Activated CD8-positive, alpha-beta T cell treated with anti-CD3 and anti-CD28 coated beads for 36 hours (primary cell): Measurements from ENCODE around the gene CGB8. TPM values are rescaled to one million over a fixed set of nuclear protein-coding genes. Genes with fewer than 3 reads are reported as not detected.
A peak's percentile ranks its signal among the peaks of the same experiment; 100 is the strongest.

Source experiments
- ATAC-seq: fragments of 200-7000 bp; cut with Tn5 transposase; one replicate; pipeline ENCODE4 v1.10.0; 2021; ENCODE audit warnings: mild to moderate bottlenecking, moderate library complexity
- CTCF ChIA-PET: fragments of 350-600 bp; sonication (Branson Sonifier 250); formaldehyde crosslinking; loops from one replicate; lab custom pipeline; 2021; ENCODE audit warnings: antibody characterized with exemption; lab: Charles Lee
- POLR2A ChIA-PET: fragments of 350-600 bp; sonication (Branson Sonifier 250); formaldehyde crosslinking; loops from one replicate; lab custom pipeline; 2021; ENCODE audit warnings: antibody characterized with exemption; lab: Charles Lee
- DNase-seq: peaks from one replicate; pipeline ENCODE4 v3.0.0-alpha.2; 2020
- H3K27ac Mint-ChIP-seq: one replicate; pipeline ENCODE4 v1.8.0; 2021; ENCODE audit warnings: mild to moderate bottlenecking, mixed read lengths
- H3K27me3 Mint-ChIP-seq: one replicate; pipeline ENCODE4 v1.8.0; 2021; ENCODE audit warnings: mixed read lengths
- H3K36me3 Mint-ChIP-seq: one replicate; pipeline ENCODE4 v1.8.0; 2021; ENCODE audit warnings: low read depth, mixed read lengths
- H3K4me1 Mint-ChIP-seq: one replicate; pipeline ENCODE4 v1.8.0; 2021; ENCODE audit warnings: low read depth, mixed read lengths
- H3K4me3 Mint-ChIP-seq: one replicate; pipeline ENCODE4 v1.8.0; 2021; ENCODE audit warnings: mild to moderate bottlenecking, moderate library complexity, mixed read lengths
- H3K9me3 Mint-ChIP-seq: one replicate; pipeline ENCODE4 v1.8.0; 2021; ENCODE audit warnings: mixed read lengths
- intact Hi-C: fragments of 100-400 bp; cut with micrococcal nuclease; formaldehyde crosslinking; loops from one replicate; pipeline ENCODE4 v1.10.0; 2022
- total RNA-seq, 2 experiments: library from RNA; stranded (reverse); gene quantifications; one replicate each; pipeline ENCODE4 v1.2.3, GENCODE V29; 2021
- TF ChIP-seq, protein P1 (sequence below): fragments of 200-600 bp; IDR thresholded peaks from one replicate; pipeline ENCODE4 v1.8.0; 2022; ENCODE audit warnings: antibody characterized with exemption, mild to moderate bottlenecking

The CGB8 gene
- total RNA-seq, 2 experiments from 2014 or later: not detected

DNA sequence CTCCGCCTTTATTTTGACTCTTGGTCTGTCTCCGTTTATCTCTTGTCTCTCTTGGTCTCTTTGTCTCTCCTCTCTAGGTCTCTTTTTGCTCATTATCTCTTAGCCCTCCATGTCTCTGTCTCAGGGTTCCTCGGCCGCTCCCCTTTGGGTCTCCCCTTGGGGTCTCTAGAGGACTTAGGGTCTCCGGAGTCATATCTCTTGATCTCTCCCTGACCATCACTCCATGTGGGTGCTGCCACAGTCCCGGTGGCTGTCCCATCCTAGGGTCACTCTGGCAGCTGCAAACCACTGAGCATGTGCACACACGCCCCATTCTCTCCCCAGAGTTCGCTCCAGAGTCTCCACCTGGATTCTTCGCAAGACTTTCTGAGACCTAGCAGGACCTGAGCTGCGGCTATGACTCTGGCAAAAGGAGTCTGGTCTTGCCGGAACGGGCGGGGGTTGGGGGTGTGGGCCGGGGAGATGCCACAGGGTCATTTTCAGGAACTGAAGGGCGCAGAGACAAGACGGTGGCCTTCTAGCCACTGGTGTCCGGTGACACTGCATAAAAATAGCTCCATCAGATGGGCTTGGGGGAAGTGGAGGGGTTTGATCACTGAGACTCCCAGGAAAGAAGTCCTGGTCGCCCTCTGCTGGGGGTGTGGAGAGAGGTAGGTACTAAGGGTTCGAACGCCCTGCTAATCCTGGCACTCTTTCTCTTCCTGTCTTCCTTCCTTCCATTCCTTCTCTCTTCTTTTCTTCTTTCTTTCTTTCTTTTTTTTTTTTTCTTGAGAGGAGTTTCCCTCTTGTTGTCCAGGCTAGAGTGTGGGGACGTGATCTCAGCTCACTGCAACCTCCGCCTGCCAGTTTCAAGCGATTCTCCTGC, 24.8 kb upstream of the CGB8 start:
- CTCF ChIA-PET: interaction anchor here (1.1 to 2.4 kb wide), 3 partner anchors 17 to 33 kb away, joined by 3 to 8 read pairs (median 5); partner anchors contain the start of gene CGB7
- DNase-seq (peak; percentile 46), ATAC-seq (peak; percentile 42)
- POLR2A ChIA-PET: no interaction called here
- peaks cover 2% of the 10 kb centered on the region for H3K36me3 Mint-ChIP-seq
- peaks cover 54% of the 10 kb centered on the region for H3K27me3 Mint-ChIP-seq
- no peaks in the 10 kb centered on the region for H3K9me3 Mint-ChIP-seq
- H3K27ac Mint-ChIP-seq: no peak overlapping the region
- H3K4me1 Mint-ChIP-seq: peaks cover 7% of the 10 kb centered on the region
- H3K4me3 Mint-ChIP-seq: no peak overlapping the region
- intact Hi-C loops: no loop called here
- TF ChIP-seq, protein P1, sequence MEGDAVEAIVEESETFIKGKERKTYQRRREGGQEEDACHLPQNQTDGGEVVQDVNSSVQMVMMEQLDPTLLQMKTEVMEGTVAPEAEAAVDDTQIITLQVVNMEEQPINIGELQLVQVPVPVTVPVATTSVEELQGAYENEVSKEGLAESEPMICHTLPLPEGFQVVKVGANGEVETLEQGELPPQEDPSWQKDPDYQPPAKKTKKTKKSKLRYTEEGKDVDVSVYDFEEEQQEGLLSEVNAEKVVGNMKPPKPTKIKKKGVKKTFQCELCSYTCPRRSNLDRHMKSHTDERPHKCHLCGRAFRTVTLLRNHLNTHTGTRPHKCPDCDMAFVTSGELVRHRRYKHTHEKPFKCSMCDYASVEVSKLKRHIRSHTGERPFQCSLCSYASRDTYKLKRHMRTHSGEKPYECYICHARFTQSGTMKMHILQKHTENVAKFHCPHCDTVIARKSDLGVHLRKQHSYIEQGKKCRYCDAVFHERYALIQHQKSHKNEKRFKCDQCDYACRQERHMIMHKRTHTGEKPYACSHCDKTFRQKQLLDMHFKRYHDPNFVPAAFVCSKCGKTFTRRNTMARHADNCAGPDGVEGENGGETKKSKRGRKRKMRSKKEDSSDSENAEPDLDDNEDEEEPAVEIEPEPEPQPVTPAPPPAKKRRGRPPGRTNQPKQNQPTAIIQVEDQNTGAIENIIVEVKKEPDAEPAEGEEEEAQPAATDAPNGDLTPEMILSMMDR: no peak

DNA sequence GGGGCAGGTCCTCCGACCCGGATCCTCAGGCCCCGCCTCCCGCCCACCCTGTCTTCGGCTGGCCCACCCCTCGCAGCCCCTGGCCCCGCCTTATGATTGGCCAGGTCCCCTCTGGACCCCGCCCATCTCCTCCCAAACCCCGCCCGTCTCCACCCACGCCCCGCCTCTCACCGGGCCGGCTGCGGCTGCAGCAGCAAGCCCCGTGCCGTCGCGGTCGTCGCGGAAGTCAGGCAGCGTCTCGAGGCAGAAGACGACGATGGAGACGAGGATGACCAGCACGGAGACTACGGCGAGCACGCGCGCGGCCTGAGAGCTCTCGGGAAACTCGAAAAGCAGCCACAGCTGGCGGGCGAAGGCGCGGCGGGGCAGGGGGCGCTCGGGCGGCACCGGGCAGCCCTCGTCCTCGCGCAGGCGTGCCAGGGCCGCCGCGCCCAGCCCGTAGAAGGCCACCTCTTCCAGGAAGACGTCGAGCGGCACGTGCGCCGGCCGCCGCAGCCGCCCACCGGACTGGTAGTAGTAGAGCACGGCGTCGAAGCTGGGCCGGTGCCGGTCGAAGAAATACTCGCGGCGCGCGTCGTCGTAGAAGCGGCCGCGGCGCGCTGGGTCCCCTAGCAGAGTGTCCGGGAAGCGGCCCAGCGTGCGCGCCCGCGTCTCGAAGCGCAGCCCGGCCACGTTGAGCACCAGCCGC, 23.1 kb upstream of the CGB8 start:
- no peak for ATAC-seq
- H3K27me3 Mint-ChIP-seq: peaks cover 63% of the 10 kb centered on the region
- peak; percentile 31 for DNase-seq
- ChIA-PET POLR2A (interaction anchor here (0.5 kb wide), 1 partner anchor 404 kb away, joined by 3 read pairs; no protein-coding TSS in a partner anchor), CTCF (no interaction called here)
- H3K4me1 Mint-ChIP-seq: peaks cover 7% of the 10 kb centered on the region
- TF ChIP-seq, protein P1: no peak
- H3K27ac Mint-ChIP-seq: no peak overlapping the region
- no peaks in the 10 kb centered on the region for H3K9me3 Mint-ChIP-seq
- no peak overlapping the region for H3K4me3 Mint-ChIP-seq
- H3K36me3 Mint-ChIP-seq: peaks cover 2% of the 10 kb centered on the region
- intact Hi-C loops: no loop called here

DNA sequence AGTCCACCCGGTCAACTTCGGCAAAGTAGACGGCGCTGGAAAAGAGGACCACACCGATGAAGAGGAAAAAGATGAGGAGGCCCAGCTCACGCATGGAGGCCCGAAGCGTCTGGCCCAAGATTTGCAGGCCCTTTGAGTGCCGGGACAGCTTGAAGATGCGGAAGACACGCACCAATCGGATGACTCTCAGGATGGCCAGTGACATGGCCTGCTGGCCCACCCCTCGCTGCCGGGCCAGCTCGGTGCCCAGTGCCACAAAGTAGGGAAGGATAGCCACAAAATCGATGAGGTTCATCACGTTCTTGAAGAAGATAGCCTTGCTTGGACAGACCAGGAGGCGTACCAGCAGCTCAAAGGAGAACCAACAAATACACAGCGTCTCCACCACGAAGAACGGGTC, 21.5 kb upstream of the CGB8 start:
- CTCF ChIA-PET: interaction anchor here (1.1 to 1.8 kb wide), 3 partner anchors 13 to 76 kb away, joined by 3 to 9 read pairs (median 4); partner anchors contain the start of gene CGB7
- Mint-ChIP-seq H3K4me3 (no peak overlapping the region), H3K9me3 (no peaks in the 10 kb centered on the region), H3K27ac (no peak overlapping the region), H3K36me3 (peaks cover 2% of the 10 kb centered on the region), H3K27me3 (peaks cover 72% of the 10 kb centered on the region), H3K4me1 (peaks cover 7% of the 10 kb centered on the region)
- DNase-seq (no peak), ATAC-seq (no peak)
- TF ChIP-seq, protein P1: no peak
- POLR2A ChIA-PET: interaction anchor here (1.4 kb wide), 1 partner anchor 10 kb away, joined by 3 read pairs; no protein-coding TSS in a partner anchor
- intact Hi-C loops: no loop called here

DNA sequence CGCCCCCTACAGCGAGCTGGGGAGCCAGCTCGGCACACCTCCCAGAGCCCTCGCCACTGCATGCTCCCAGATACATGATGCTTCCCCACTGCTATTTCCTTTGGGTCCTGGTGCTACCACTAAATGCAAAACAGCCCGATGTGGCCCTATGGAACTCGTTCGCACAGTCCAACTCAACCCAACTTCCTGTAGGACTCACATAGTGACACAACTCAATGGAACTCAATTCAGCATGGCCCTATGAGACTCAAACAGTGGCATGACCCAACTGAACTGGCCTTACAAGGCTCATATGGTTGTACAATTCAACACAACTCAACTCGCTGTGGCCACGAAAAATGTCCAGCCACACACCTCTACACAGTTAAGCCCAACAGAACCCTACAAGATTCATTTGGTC, 20.1 kb upstream of the CGB8 start:
- Mint-ChIP-seq H3K27ac (no peak overlapping the region), H3K36me3 (peaks cover 2% of the 10 kb centered on the region), H3K27me3 (peaks cover 65% of the 10 kb centered on the region), H3K4me3 (no peak overlapping the region), H3K4me1 (peaks cover 7% of the 10 kb centered on the region), H3K9me3 (no peaks in the 10 kb centered on the region)
- ChIA-PET CTCF (interaction anchor here (1.8 kb wide), 1 partner anchor 29 kb away, joined by 9 read pairs; no protein-coding TSS in a partner anchor), POLR2A (interaction anchor here (0.6 to 0.8 kb wide), 2 partner anchors 17 to 21 kb away, joined by 3 read pairs; no protein-coding TSS in a partner anchor)
- intact Hi-C loops: no loop called here
- no peak for ATAC-seq
- TF ChIP-seq, protein P1: no peak
- DNase-seq: no peak
